Neutrophil (primary cell): ENCODE results near the gene PITHD1.
A peak's percentile ranks its signal among the peaks of the same experiment; 100 is the strongest.
"Not testable (repeated sequence)": the region's sequence is repeated elsewhere in the genome, so short reads cannot be mapped to it uniquely, and the experiment has no call there.

Experiments used
- H3K27ac ChIP-seq: fragments of 200-600 bp; sonication (generic); 2 replicates; pipeline ENCODE4 v1.5.1; 2016; ENCODE audit warnings: mild to moderate bottlenecking, moderate library complexity
- H3K27me3 ChIP-seq: fragments of 200-600 bp; sonication (generic); 2 replicates; pipeline ENCODE4 v1.6.0; 2016; ENCODE audit warnings: mild to moderate bottlenecking
- H3K36me3 ChIP-seq: fragments of 200-600 bp; sonication (generic); 2 replicates; pipeline ENCODE4 v1.5.1; 2017
- H3K4me1 ChIP-seq, 2 experiments: fragments of 200-600 bp in 1 of 2; sonication (generic) in 1 of 2; 1 replicate in 1 of 2; 2 replicates in 1 of 2; pipeline versions ENCODE4 v1.5.1 to v1.6.1; 2013 to 2016; ENCODE audit warnings: low read depth in 1 of 2, low read length in 1 of 2, mild to moderate bottlenecking in 1 of 2, moderate library complexity in 1 of 2; ENCODE audit not compliant: control insufficient read depth in 1 of 2, insufficient read depth in 1 of 2
- H3K4me3 ChIP-seq, 2 experiments: fragments of 200-600 bp in 1 of 2; sonication (generic) in 1 of 2; 1 replicate in 1 of 2; 2 replicates in 1 of 2; pipeline ENCODE4 v1.5.1; 2013 to 2016; ENCODE audit warnings: low read depth in 1 of 2, low read length in 1 of 2, mild to moderate bottlenecking in 1 of 2, moderate library complexity in 1 of 2
- H3K9me3 ChIP-seq: fragments of 200-600 bp; sonication (generic); 2 replicates; pipeline ENCODE4 v1.5.1; 2016
- TF ChIP-seq, protein P1 (sequence below): fragments of 200-600 bp; sonication (generic); IDR thresholded peaks from 2 replicates; pipeline ENCODE4 v1.5.1; 2016; ENCODE audit warnings: antibody characterized with exemption

The PITHD1 gene

GRCh38 chr1:23791516-23792047 lies 13.4 kb downstream of the PITHD1 start:
- Histone ChIP-seq H3K4me1 (peaks cover 20 to 24% of the 10 kb centered on the region in 2 experiments), H3K36me3 (peaks cover 51% of the 10 kb centered on the region), H3K9me3 (no peaks in the 10 kb centered on the region), H3K27me3 (no peaks in the 10 kb centered on the region), H3K4me3 (peak overlapping the region; percentile 72 to 95), H3K27ac (peak overlapping the region; percentile 85)
- TF ChIP-seq, protein P1, sequence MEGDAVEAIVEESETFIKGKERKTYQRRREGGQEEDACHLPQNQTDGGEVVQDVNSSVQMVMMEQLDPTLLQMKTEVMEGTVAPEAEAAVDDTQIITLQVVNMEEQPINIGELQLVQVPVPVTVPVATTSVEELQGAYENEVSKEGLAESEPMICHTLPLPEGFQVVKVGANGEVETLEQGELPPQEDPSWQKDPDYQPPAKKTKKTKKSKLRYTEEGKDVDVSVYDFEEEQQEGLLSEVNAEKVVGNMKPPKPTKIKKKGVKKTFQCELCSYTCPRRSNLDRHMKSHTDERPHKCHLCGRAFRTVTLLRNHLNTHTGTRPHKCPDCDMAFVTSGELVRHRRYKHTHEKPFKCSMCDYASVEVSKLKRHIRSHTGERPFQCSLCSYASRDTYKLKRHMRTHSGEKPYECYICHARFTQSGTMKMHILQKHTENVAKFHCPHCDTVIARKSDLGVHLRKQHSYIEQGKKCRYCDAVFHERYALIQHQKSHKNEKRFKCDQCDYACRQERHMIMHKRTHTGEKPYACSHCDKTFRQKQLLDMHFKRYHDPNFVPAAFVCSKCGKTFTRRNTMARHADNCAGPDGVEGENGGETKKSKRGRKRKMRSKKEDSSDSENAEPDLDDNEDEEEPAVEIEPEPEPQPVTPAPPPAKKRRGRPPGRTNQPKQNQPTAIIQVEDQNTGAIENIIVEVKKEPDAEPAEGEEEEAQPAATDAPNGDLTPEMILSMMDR: no peak

DNA sequence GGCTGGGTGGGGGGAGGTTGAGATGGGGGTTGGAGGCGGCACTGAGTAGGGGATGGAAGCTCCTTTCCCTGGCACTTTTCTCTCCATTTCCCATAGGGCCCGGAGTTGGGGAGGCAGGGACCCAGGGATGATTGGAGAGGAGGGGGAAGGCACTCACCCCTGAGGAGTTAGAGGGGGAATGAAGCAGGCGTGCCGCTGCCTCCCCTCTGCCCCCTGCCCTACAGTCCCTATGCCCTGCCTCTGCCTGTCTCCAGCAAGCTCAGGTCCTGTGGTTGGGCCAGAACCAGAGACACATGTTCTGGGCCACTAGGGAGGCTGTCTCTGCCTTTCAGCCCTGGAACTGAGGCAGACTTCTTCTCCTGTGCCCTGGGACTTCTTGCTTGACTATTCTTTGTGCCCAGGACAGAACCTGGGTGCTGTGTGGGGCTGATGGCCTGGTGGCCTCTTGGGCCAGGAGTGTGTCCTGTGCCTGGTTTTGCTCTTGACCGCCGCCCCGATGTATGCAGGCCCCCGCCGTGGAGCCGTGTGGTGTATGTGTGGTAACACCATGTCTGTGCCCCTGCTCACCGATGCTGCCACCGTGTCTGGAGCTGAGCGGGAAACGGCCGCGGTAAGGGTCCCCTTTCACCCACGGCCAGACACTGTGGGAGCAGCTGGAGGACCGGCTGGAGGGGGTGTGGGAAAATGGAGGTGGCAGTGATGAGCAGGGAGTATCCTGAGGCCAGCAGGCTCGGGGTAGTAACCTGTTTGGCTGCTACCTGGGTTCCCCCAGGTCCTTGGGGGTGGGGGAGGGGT lies 14.1 kb downstream of the PITHD1 start:
- Histone ChIP-seq H3K36me3 (peaks cover 51% of the 10 kb centered on the region), H3K27me3 (no peaks in the 10 kb centered on the region), H3K4me1 (peaks cover 20 to 24% of the 10 kb centered on the region in 2 experiments), H3K27ac (peak overlapping the region; percentile 85), H3K4me3 (peak overlapping the region in 1 of 2 experiments; percentile 95), H3K9me3 (no peaks in the 10 kb centered on the region)
- TF ChIP-seq, protein P1: no peak

- TF ChIP-seq, protein P1: no peak
- Histone ChIP-seq H3K27ac (no peak overlapping the region), H3K4me3 (no peak overlapping the region), H3K36me3 (peaks cover 54% of the 10 kb centered on the region), H3K9me3 (no peaks in the 10 kb centered on the region), H3K27me3 (no peaks in the 10 kb centered on the region), H3K4me1 (peaks cover 20 to 24% of the 10 kb centered on the region in 2 experiments)
Observed at GRCh38 chr1:23793018-23793781, 15.0 kb downstream of the PITHD1 start.

DNA sequence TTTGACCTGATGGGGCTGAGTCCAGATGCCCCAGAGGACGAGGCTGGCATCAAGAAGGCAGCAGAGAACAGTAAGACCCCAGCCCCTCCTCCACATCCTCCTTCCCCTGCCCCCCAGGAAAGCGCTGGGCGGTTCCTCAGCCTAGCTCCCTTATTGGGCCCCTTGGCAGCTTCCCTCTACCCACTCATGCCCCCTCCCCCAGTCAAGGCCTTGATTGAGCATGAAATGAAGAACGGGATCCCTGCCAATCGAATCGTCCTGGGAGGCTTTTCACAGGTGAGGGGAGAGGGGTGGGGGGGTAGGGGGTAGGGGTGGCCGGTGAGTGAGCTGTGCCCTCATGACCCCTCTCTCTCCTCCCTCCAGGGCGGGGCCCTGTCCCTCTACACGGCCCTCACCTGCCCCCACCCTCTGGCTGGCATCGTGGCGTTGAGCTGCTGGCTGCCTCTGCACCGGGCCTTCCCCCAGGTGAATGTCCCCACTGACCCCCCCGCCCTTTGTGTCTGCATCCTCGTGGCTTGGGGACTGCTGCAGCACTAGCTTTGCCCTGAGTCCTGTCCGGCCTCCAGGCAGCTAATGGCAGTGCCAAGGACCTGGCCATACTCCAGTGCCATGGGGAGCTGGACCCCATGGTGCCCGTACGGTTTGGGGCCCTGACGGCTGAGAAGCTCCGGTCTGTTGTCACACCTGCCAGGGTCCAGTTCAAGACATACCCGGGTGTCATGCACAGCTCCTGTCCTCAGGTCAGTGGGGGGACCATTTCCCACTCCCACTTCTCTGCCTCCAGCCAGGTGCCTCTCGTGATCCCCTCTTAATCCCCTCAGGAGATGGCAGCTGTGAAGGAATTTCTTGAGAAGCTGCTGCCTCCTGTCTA lies 15.9 kb downstream of the PITHD1 start:
- Histone ChIP-seq H3K27me3 (no peaks in the 10 kb centered on the region), H3K27ac (no peak overlapping the region), H3K36me3 (peaks cover 60% of the 10 kb centered on the region), H3K4me3 (no peak overlapping the region), H3K9me3 (no peaks in the 10 kb centered on the region), H3K4me1 (peaks cover 21 to 25% of the 10 kb centered on the region in 2 experiments)
- TF ChIP-seq, protein P1: no peak

DNA sequence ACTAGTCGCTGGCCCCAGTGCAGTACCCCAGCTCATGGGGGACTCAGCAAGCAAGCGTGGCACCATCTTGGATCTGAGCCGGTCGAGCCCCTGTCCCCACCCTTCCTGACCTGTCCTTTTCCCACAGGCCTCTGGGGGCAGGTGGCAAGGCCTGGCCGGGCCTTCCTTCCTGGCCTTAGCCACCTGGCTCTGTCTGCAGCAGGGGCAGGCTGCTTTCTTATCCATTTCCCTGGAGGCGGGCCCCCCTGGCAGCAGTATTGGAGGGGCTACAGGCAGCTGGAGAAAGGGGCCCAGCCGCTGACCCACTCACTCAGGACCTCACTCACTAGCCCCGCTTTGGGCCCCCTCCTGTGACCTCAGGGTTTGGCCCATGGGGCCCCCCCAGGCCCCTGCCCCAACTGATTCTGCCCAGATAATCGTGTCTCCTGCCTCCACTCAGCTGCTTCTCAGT lies 16.5 kb downstream of the PITHD1 start:
- not testable (repeated sequence) for H3K27me3 ChIP-seq, H3K9me3 ChIP-seq, H3K4me3 ChIP-seq, H3K27ac ChIP-seq
- H3K4me1 ChIP-seq: peaks cover 28 to 31% of the 10 kb centered on the region in 2 experiments
- peaks cover 60% of the 10 kb centered on the region for H3K36me3 ChIP-seq
